ENCODE data around the gene SARS1.
A peak's percentile ranks its signal among the peaks of the same experiment; 100 is the strongest.
"Not testable (repeated sequence)": the region's sequence is repeated elsewhere in the genome, so short reads cannot be mapped to it uniquely, and the experiment has no call there.

SARS1 gene

GRCh38 chr1:109279615-109280278, 66.0 kb downstream of the SARS1 start:
- DNase-seq = no peak

- no peak for DNase-seq
These were observed 67.1 kb downstream of the SARS1 start for GRCh38 chr1:109280862-109281261.

GRCh38 chr1:109281680-109282496, 68.2 kb downstream of the SARS1 start:
- DNase-seq = no peak

GRCh38 chr1:109282497-109282951, 68.8 kb downstream of the SARS1 start:
- no peak for DNase-seq

GRCh38 chr1:109282952-109283747, 69.4 kb downstream of the SARS1 start, which contains the start of gene PSRC1:
PSRC1 (minus strand) TSS chr1:109283145.
- peak; percentile 84 for DNase-seq

GRCh38 chr1:109283748-109284600, 70.3 kb downstream of the SARS1 start:
- DNase-seq = no peak

GRCh38 chr1:109286762-109287161, 73.0 kb downstream of the SARS1 start:
- not testable (repeated sequence) for DNase-seq

Measured in central memory CD4-positive, alpha-beta T cell (primary cell).